IPS-NIHi7 (cell line): ENCODE measurements around the gene UCHL3.
"Not testable (repeated sequence)": the region's sequence is repeated elsewhere in the genome, so short reads cannot be mapped to it uniquely, and the experiment has no call there.

Experiments
- DNase-seq: peaks from one replicate; pipeline ENCODE4 v3.0.0; 2012; ENCODE audit warnings: mixed read lengths; ENCODE audit errors: extremely low spot score

UCHL3 gene

GRCh38 chr13:75549262-75550158 lies at the start of gene UCHL3:
Gene UCHL3 (plus strand): TSS chr13:75549791. CDS start chr13:75549821, 30 bp downstream.
- DNase-seq = peak; percentile 98

GRCh38 chr13:75505327-75505726 lies 44.3 kb upstream of the UCHL3 start:
- no peak for DNase-seq

GRCh38 chr13:75506018-75506417 lies 43.6 kb upstream of the UCHL3 start:
- DNase-seq = no peak

GRCh38 chr13:75507027-75508001 lies 42.3 kb upstream of the UCHL3 start:
- no peak for DNase-seq

- no peak for DNase-seq
Observed at GRCh38 chr13:75508002-75508548, 41.5 kb upstream of the UCHL3 start.

GRCh38 chr13:75511051-75511625 lies 38.5 kb upstream of the UCHL3 start:
- DNase-seq = no peak

GRCh38 chr13:75512253-75512652 lies 37.3 kb upstream of the UCHL3 start:
- DNase-seq = no peak

- no peak for DNase-seq
Observed at GRCh38 chr13:75513271-75513670, 36.3 kb upstream of the UCHL3 start.

- DNase-seq = no peak
Observed at GRCh38 chr13:75514080-75514995, 35.3 kb upstream of the UCHL3 start.

- DNase-seq = no peak
Observed at GRCh38 chr13:75518439-75519088, 31.0 kb upstream of the UCHL3 start.

- DNase-seq = no peak
Observed at GRCh38 chr13:75521956-75522355, 27.6 kb upstream of the UCHL3 start.

- no peak for DNase-seq
Observed at GRCh38 chr13:75530549-75530961, 19.0 kb upstream of the UCHL3 start.

GRCh38 chr13:75533861-75534260 lies 15.7 kb upstream of the UCHL3 start:
- DNase-seq = no peak

- DNase-seq = peak; percentile 94
Observed at GRCh38 chr13:75537401-75538365, 11.9 kb upstream of the UCHL3 start, which contains the start of gene COMMD6. Gene COMMD6 (minus strand): TSS chr13:75537841. CDS start chr13:75537805, 36 bp downstream.

GRCh38 chr13:75541287-75541686 lies 8.3 kb upstream of the UCHL3 start:
- no peak for DNase-seq

- no peak for DNase-seq
Observed at GRCh38 chr13:75541961-75542360, 7.6 kb upstream of the UCHL3 start.

GRCh38 chr13:75544681-75545330 lies 4.8 kb upstream of the UCHL3 start:
- no peak for DNase-seq

GRCh38 chr13:75545386-75545785 lies 4.2 kb upstream of the UCHL3 start:
- DNase-seq = not testable (repeated sequence)
